MM.1S (cell line): Measurements from ENCODE around the gene TIMM44.

ENCODE experiments used
- DNase-seq: peaks from one replicate; pipeline ENCODE4 v3.0.0-alpha.2; 2015
- H2AFZ ChIP-seq: fragments of 300-600 bp; sonication (generic); 2 replicates; pipeline ENCODE4 v1.6.0; 2016; ENCODE audit warnings: antibody characterized with exemption, low read length
- H3F3A ChIP-seq: fragments of 300-600 bp; sonication (generic); 2 replicates; pipeline ENCODE4 v1.6.1; 2016; ENCODE audit warnings: mild to moderate bottlenecking, antibody characterized with exemption, low read length, moderate library complexity, mixed read lengths; ENCODE audit not compliant: insufficient read depth
- H3K27ac ChIP-seq: fragments of 300-600 bp; sonication (generic); 2 replicates; pipeline ENCODE4 v1.5.1; 2016; ENCODE audit warnings: mild to moderate bottlenecking, low read length
- H3K27me3 ChIP-seq: fragments of 300-600 bp; sonication (generic); replicated peaks from 2 replicates; pipeline ENCODE4 v1.6.0; 2016; ENCODE audit warnings: low read length; ENCODE audit not compliant: insufficient read depth
- H3K36me3 ChIP-seq: fragments of 300-600 bp; sonication (generic); replicated peaks from 2 replicates; pipeline ENCODE4 v1.6.1; 2016; ENCODE audit warnings: mild to moderate bottlenecking, low read length, mixed read lengths; ENCODE audit not compliant: insufficient read depth
- H3K4me1 ChIP-seq: fragments of 300-600 bp; sonication (generic); 2 replicates; pipeline ENCODE4 v1.6.1; 2016; ENCODE audit warnings: low read length, mixed read lengths
- H3K4me2 ChIP-seq: fragments of 300-600 bp; sonication (generic); 2 replicates; pipeline ENCODE4 v1.6.0; 2016; ENCODE audit warnings: low read depth, low read length
- H3K4me3 ChIP-seq: fragments of 300-600 bp; sonication (generic); 2 replicates; pipeline ENCODE4 v1.5.1; 2016; ENCODE audit warnings: low read length, mixed read lengths
- H3K79me2 ChIP-seq: fragments of 300-600 bp; sonication (generic); 2 replicates; pipeline ENCODE4 v1.6.1; 2016; ENCODE audit warnings: mixed run types, low read length, mixed read lengths
- H3K9ac ChIP-seq: fragments of 300-600 bp; sonication (generic); 2 replicates; pipeline ENCODE4 v1.6.1; 2016; ENCODE audit warnings: low read length, mixed read lengths
- H3K9me2 ChIP-seq: fragments of 300-600 bp; sonication (generic); replicated peaks from 2 replicates; pipeline ENCODE4 v1.6.1; 2016; ENCODE audit warnings: mild to moderate bottlenecking, low read length, mixed read lengths; ENCODE audit not compliant: insufficient read depth
- H3K9me3 ChIP-seq: fragments of 300-600 bp; sonication (generic); replicated peaks from 2 replicates; pipeline ENCODE4 v1.6.1; 2016; ENCODE audit warnings: mild to moderate bottlenecking, low read length, mixed read lengths; ENCODE audit not compliant: insufficient read depth
- H4K20me1 ChIP-seq: fragments of 300-600 bp; sonication (generic); 2 replicates; pipeline ENCODE4 v1.6.1; 2016; ENCODE audit warnings: mild to moderate bottlenecking, low read length, moderate library complexity, mixed read lengths; ENCODE audit not compliant: insufficient read depth
- EZH2 ChIP-seq: fragments of 300-600 bp; sonication (generic); optimal IDR thresholded peaks from 2 replicates; pipeline ENCODE3; 2017; ENCODE audit warnings: low read depth, mild to moderate bottlenecking, antibody characterized with exemption, low read length, mixed read lengths
- EZH2phosphoT487 ChIP-seq: fragments of 300-600 bp; sonication (generic); IDR thresholded peaks from 2 replicates; pipeline ENCODE4 v1.6.1; 2018; ENCODE audit warnings: antibody characterized with exemption, low read length
- TF ChIP-seq, protein P1 (sequence below): fragments of 300-600 bp; sonication (generic); IDR thresholded peaks from 2 replicates; pipeline ENCODE4 v1.5.1; 2016; ENCODE audit warnings: antibody characterized with exemption, low read length, mixed read lengths

The TIMM44 gene

DNA sequence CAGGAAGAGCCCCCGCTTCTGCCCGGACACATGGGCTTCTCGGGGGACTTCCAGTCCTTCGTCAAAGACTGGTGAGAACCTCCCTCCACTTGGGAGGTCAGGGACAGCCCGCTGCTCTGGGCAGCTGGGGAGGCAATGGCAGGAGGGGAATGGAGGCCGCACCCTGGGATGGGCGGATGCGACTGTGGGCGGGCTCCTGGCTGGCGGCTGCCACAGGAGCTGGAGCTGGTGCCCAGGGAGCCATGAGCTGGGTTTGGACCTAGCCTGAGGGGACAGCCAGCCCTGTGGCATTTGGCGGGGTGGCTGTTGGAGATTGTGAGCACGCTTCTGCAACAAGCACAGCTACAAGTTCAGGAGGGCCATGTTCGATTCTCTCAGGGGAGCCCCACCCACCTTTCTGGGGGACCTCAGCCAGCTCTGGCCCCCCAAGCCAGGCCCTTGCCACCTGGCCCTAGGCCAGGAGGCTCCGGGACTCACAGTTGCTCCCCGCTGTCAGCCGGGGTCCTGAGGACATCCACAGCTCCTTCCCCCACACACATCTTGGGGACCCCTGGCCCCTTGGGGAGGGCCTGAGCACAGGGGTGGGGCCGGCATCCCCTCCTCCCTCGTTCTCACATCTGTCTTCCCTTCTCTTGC is 31.8 kb downstream of the TIMM44 start:
- peaks cover 13% of the 10 kb centered on the region for H3K27me3 ChIP-seq
- H3K9me2 ChIP-seq = no peaks in the 10 kb centered on the region
- H3K9ac ChIP-seq = no peak overlapping the region
- no peak overlapping the region for H3K4me3 ChIP-seq
- H3K79me2 ChIP-seq = peaks cover 28% of the 10 kb centered on the region
- H3K4me1 ChIP-seq = peaks cover 4% of the 10 kb centered on the region; the same call in 1 of the 2 replicates
- TF ChIP-seq, protein P1, sequence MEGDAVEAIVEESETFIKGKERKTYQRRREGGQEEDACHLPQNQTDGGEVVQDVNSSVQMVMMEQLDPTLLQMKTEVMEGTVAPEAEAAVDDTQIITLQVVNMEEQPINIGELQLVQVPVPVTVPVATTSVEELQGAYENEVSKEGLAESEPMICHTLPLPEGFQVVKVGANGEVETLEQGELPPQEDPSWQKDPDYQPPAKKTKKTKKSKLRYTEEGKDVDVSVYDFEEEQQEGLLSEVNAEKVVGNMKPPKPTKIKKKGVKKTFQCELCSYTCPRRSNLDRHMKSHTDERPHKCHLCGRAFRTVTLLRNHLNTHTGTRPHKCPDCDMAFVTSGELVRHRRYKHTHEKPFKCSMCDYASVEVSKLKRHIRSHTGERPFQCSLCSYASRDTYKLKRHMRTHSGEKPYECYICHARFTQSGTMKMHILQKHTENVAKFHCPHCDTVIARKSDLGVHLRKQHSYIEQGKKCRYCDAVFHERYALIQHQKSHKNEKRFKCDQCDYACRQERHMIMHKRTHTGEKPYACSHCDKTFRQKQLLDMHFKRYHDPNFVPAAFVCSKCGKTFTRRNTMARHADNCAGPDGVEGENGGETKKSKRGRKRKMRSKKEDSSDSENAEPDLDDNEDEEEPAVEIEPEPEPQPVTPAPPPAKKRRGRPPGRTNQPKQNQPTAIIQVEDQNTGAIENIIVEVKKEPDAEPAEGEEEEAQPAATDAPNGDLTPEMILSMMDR = no peak
- TF ChIP-seq EZH2 (no peak), EZH2phosphoT487 (no peak)
- DNase-seq = no peak
- no peak overlapping the region for H3K4me2 ChIP-seq
- peaks cover 10% of the 10 kb centered on the region for H4K20me1 ChIP-seq
- H2AFZ ChIP-seq = no peak overlapping the region
- H3K9me3 ChIP-seq = no peaks in the 10 kb centered on the region
- no peaks in the 10 kb centered on the region; the same call in 1 of the 2 replicates for H3K36me3 ChIP-seq
- 0 out of 2 replicates have a peak, but pooled peaks cover 7% of the 10 kb centered on the region for H3F3A ChIP-seq
- H3K27ac ChIP-seq = no peak overlapping the region

DNA sequence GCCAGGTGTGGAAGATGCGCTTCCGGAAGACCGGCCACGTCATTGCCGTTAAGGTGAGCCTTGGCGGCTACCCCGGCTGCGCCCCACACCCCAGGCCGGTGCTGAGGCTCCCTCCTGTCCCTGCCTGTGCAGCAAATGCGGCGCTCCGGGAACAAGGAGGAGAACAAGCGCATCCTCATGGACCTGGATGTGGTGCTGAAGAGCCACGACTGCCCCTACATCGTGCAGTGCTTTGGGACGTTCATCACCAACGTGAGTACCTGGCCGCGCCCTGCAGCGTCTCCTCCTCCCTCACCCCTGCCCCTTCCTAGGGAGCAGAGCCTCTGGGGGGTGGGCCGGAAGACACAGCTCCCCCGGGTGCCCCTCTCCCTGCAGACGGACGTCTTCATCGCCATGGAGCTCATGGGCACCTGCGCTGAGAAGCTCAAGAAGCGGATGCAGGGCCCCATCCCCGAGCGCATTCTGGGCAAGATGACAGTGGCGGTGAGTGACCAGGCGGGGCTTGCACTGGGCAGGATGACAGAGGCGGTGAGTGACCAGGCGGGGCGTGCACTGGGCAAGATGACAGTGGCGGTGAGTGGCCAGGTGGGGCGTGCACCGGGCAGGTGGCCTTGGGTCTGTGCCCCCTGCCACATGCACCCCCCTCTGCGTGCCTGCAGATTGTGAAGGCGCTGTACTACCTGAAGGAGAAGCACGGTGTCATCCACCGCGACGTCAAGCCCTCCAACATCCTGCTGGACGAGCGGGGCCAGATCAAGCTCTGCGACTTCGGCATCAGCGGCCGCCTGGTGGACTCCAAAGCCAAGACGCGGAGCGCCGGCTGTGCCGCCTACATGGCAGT is 32.9 kb downstream of the TIMM44 start:
- peaks cover 39% of the 10 kb centered on the region for H3K79me2 ChIP-seq
- H3K27ac ChIP-seq = no peak overlapping the region
- peaks cover 13% of the 10 kb centered on the region for H4K20me1 ChIP-seq
- H3K4me1 ChIP-seq = no peaks in the 10 kb centered on the region
- no peak overlapping the region for H2AFZ ChIP-seq
- DNase-seq = no peak
- H3K9ac ChIP-seq = no peak overlapping the region
- no peaks in the 10 kb centered on the region; the same call in 1 of the 2 replicates for H3K36me3 ChIP-seq
- H3K4me2 ChIP-seq = no peak overlapping the region
- H3F3A ChIP-seq = 0 out of 2 replicates have a peak, but pooled peaks cover 3% of the 10 kb centered on the region
- peaks cover 3% of the 10 kb centered on the region; the same call in 1 of the 2 replicates for H3K27me3 ChIP-seq
- no peaks in the 10 kb centered on the region for H3K9me3 ChIP-seq
- no peak overlapping the region for H3K4me3 ChIP-seq
- no peaks in the 10 kb centered on the region for H3K9me2 ChIP-seq
- TF ChIP-seq, protein P1 = no peak
- TF ChIP-seq EZH2phosphoT487 = no peak
- no peak for TF ChIP-seq EZH2

- no peak overlapping the region for H3K4me3 ChIP-seq
- 0 out of 2 replicates have a peak, but pooled peaks cover 8% of the 10 kb centered on the region for H3K4me1 ChIP-seq
- H3K27ac ChIP-seq = no peak overlapping the region
- no peaks in the 10 kb centered on the region for H3K27me3 ChIP-seq
- peaks cover 22% of the 10 kb centered on the region for H4K20me1 ChIP-seq
- no peaks in the 10 kb centered on the region for H3K9me2 ChIP-seq
- H3K9me3 ChIP-seq = no peaks in the 10 kb centered on the region
- DNase-seq = no peak
- no peak overlapping the region for H3K9ac ChIP-seq
- H3K36me3 ChIP-seq = no peaks in the 10 kb centered on the region; the same call in 1 of the 2 replicates
- H3K79me2 ChIP-seq = peaks cover 49% of the 10 kb centered on the region
- H3K4me2 ChIP-seq = no peak overlapping the region
- no peak overlapping the region for H2AFZ ChIP-seq
- TF ChIP-seq EZH2phosphoT487 = no peak
- TF ChIP-seq, protein P1 = no peak
- no peak for TF ChIP-seq EZH2
- no peaks in the 10 kb centered on the region for H3F3A ChIP-seq
Observed at GRCh38 chr19:7909471-7910067, 33.9 kb downstream of the TIMM44 start.
